C4-2B (cell line): ENCODE measurements around the gene COBL.

Source experiments
- H3K27ac ChIP-seq: fragments of 450-650 bp; 2 replicates; pipeline ENCODE4 v1.5.1; 2017
- ZFX ChIP-seq: fragments of 450-650 bp; IDR thresholded peaks from 2 replicates; pipeline ENCODE4 v1.6.1; 2017
- TF ChIP-seq, protein P1 (sequence below): fragments of 450-650 bp; conservative IDR thresholded peaks from 2 replicates; pipeline ENCODE4 v1.5.1; 2017; ENCODE audit warnings: mild to moderate bottlenecking

Gene COBL

DNA sequence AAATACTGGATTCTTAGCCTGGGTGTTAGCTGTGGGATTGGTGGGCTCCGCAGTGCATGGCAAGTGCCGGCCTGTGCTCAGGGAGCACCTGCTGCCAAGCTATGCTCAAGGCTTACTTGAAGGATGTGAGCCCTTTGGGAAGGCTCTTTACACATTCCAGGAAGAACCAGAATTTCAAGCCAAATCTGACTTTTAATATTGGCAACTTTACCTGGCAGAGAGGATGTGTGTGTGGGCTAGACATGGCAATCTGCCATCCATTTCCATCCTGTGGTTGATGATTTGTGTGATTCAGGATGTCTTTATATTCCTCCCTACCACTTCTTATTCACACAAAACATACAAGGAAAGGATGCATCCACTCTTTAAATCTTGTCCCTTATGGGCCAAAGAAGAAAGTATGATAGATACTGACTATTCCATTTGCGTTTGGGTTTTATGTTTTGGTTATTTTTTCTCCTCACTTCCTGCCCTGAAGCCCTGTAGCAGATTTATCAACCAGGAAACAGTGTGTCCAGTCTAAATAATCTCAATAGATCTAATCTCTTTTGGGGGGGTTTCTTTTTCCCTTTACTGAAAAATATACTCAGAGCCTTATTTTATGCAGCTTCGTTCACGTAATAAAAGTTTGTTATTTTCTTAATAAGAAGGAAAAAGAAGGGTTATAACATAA is 247.1 kb downstream of the COBL start:
- H3K27ac ChIP-seq = no peak overlapping the region
- no peak for TF ChIP-seq ZFX
- TF ChIP-seq, protein P1, sequence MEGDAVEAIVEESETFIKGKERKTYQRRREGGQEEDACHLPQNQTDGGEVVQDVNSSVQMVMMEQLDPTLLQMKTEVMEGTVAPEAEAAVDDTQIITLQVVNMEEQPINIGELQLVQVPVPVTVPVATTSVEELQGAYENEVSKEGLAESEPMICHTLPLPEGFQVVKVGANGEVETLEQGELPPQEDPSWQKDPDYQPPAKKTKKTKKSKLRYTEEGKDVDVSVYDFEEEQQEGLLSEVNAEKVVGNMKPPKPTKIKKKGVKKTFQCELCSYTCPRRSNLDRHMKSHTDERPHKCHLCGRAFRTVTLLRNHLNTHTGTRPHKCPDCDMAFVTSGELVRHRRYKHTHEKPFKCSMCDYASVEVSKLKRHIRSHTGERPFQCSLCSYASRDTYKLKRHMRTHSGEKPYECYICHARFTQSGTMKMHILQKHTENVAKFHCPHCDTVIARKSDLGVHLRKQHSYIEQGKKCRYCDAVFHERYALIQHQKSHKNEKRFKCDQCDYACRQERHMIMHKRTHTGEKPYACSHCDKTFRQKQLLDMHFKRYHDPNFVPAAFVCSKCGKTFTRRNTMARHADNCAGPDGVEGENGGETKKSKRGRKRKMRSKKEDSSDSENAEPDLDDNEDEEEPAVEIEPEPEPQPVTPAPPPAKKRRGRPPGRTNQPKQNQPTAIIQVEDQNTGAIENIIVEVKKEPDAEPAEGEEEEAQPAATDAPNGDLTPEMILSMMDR = no peak

GRCh38 chr7:51068401-51068800 is 248.2 kb downstream of the COBL start:
- TF ChIP-seq, protein P1 = no peak
- no peak for TF ChIP-seq ZFX
- H3K27ac ChIP-seq = no peak overlapping the region

- TF ChIP-seq, protein P1 = peak; percentile 86
- TF ChIP-seq ZFX = no peak
- H3K27ac ChIP-seq = no peak overlapping the region
Observed at GRCh38 chr7:51067757-51068156, 248.9 kb downstream of the COBL start.

- TF ChIP-seq, protein P1 = no peak
- TF ChIP-seq ZFX = no peak
- H3K27ac ChIP-seq = no peak overlapping the region
Observed at GRCh38 chr7:51067258-51067657, 249.4 kb downstream of the COBL start.

DNA sequence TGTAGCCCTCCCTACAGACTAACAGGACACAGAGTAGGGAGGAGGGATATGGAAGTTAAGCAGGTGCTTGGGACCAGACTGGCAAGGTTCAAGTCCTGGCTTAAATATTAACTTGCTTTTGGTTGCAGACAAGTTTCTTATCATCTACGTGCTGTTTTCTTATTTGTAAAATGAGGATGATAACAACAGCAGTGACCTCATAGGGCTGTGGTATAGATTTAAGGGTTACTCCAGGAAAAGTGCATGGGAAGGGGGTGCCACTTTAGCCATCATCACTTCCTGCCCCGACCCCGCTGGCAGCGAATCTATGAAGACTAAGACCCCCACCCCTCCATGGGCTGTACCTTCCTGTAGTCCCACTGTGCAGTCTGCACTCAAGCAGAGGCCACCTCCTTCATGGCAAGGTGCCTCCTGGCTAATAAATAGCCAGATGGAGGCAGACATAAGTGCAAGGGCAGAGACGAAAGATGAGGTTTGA is 250.2 kb downstream of the COBL start:
- no peak overlapping the region for H3K27ac ChIP-seq
- no peak for TF ChIP-seq ZFX
- TF ChIP-seq, protein P1 = no peak

GRCh38 chr7:51065766-51066165 is 250.8 kb downstream of the COBL start:
- no peak overlapping the region for H3K27ac ChIP-seq
- TF ChIP-seq ZFX = no peak
- TF ChIP-seq, protein P1 = no peak

DNA sequence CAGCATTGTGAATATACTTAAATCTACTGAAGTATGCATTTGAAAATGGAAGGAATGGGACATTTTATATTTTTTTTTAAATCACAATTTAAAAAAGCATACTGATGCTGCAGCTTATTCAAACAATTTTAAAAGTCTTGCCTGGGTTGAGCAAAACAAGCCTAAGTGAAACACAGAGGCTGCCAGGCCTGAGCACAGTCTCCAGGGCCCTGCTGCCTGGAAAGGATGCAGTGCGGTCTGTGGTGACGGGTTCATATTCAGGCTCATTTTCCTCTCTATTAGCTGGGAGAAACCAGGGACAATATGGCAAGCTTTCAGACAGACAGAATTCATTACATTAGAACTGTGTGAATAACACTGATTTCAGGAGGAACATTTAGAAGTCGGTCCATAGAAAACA is 251.9 kb downstream of the COBL start:
- no peak overlapping the region for H3K27ac ChIP-seq
- TF ChIP-seq ZFX = no peak
- TF ChIP-seq, protein P1 = no peak
